ENCODE measurements around the gene ATP6V1A. TPM values are rescaled to one million over a fixed set of nuclear protein-coding genes. Genes with fewer than 3 reads are reported as not detected.

ATP6V1A gene
- total and polyA plus RNA-seq, 4 donors = 23.1 to 99.6 (median 50.4) TPM

Other genes starting within 250 kb of the ATP6V1A start
- 10 to 100 TPM; 10.2 to 48.5 TPM for gene SPICE1, start 231.9 kb upstream of the ATP6V1A start, total RNA-seq
- 1 to 10 TPM; 2.9 to 4.3 TPM for gene SPICE1, start 231.9 kb upstream of the ATP6V1A start, polyA plus RNA-seq
- gene SIDT1, start 214.5 kb upstream of the ATP6V1A start, total RNA-seq = 10 to 100 TPM in 1 of 2 donors, 1 to 10 TPM in 1; 5.0 to 16.3 TPM
- gene SIDT1, start 214.5 kb upstream of the ATP6V1A start, polyA plus RNA-seq = 1 to 10 TPM; 1.0 to 4.1 TPM
- 10 to 100 TPM; 14.3 to 21.3 TPM for gene USF3, start 50.4 kb upstream of the ATP6V1A start, total RNA-seq
- gene USF3, start 50.4 kb upstream of the ATP6V1A start, polyA plus RNA-seq = 1 to 10 TPM; 5.2 to 5.4 TPM
- 10 to 100 TPM; 58.2 to 82.7 TPM for gene NAA50, start 786 bp upstream of the ATP6V1A start, total RNA-seq
- 10 to 100 TPM; 27.8 to 64.6 TPM for gene NAA50, start 786 bp upstream of the ATP6V1A start, polyA plus RNA-seq
- 10 to 100 TPM in 1 of 2 donors, 1 to 10 TPM in 1; 7.5 to 12.9 TPM for gene GRAMD1C, start 91.8 kb downstream of the ATP6V1A start, total RNA-seq
- 10 to 100 TPM in 1 of 2 donors, 1 to 10 TPM in 1; 4.4 to 10.1 TPM for gene GRAMD1C, start 91.8 kb downstream of the ATP6V1A start, polyA plus RNA-seq
- 10 to 100 TPM in 1 of 2 donors, 1 to 10 TPM in 1; 7.7 to 14.9 TPM for gene ZDHHC23, start 201.0 kb downstream of the ATP6V1A start, total RNA-seq
- 1 to 10 TPM; 2.9 to 3.2 TPM for gene ZDHHC23, start 201.0 kb downstream of the ATP6V1A start, polyA plus RNA-seq

Data from lung (tissue), 4 donors.